H1 (cell line): ENCODE results near the gene MYO16. TPM values are rescaled to one million over a fixed set of nuclear protein-coding genes. Genes with fewer than 3 reads are reported as not detected.

ENCODE experiments used
- CTCF ChIA-PET: fragments of 300-600 bp; sonication (Branson Sonifier 250); formaldehyde crosslinking; loops from one replicate; lab custom pipeline; 2021; ENCODE audit not compliant: partially characterized antibody; lab: Charles Lee
- POLR2A ChIA-PET: fragments of 300-600 bp; sonication (Branson Sonifier 250); formaldehyde crosslinking; loops from one replicate; lab custom pipeline; 2021; ENCODE audit warnings: inconsistent platforms; ENCODE audit not compliant: partially characterized antibody; lab: Charles Lee
- DNase-seq, 2 experiments: peaks; one replicate each; pipeline versions ENCODE4 v3.0.0 to v3.0.0-alpha.2; 2010 to 2022; ENCODE audit warnings: low spot score in 2 of 2, low read depth in 1 of 2, mixed read lengths in 1 of 2
- FAIRE-seq: peaks from 2 replicates; lab custom pipeline; 2011; peaks lifted over from hg19 to GRCh38; lab: Jason Lieb, UNC
- H2AFZ ChIP-seq: 2 replicates; pipeline ENCODE4 v1.8.1; 2012; ENCODE audit warnings: low read length, inconsistent platforms
- H2AK5ac ChIP-seq: 2 replicates; pipeline ENCODE4 v1.6.1; 2013; ENCODE audit warnings: low read depth, low read length
- H2BK120ac ChIP-seq: replicated peaks from 2 replicates; pipeline ENCODE3; 2013; ENCODE audit warnings: low read depth, low read length, inconsistent platforms
- H2BK12ac ChIP-seq: 2 replicates; pipeline ENCODE4 v1.6.1; 2013; ENCODE audit warnings: low read depth, low read length
- H2BK15ac ChIP-seq: 2 replicates; pipeline ENCODE4 v1.6.1; 2013; ENCODE audit warnings: low read length
- H2BK20ac ChIP-seq: 2 replicates; pipeline ENCODE4 v1.6.1; 2013; ENCODE audit warnings: low read length
- H2BK5ac ChIP-seq: 2 replicates; pipeline ENCODE4 v1.6.1; 2013; ENCODE audit warnings: low read depth, low read length
- H3K14ac ChIP-seq: 2 replicates; pipeline ENCODE4 v1.6.1; 2013; ENCODE audit warnings: inconsistent platforms; ENCODE audit not compliant: insufficient read length
- H3K18ac ChIP-seq: 2 replicates; pipeline ENCODE4 v1.6.1; 2013; ENCODE audit warnings: low read length; ENCODE audit errors: extremely low read depth
- H3K23ac ChIP-seq: 2 replicates; pipeline ENCODE4 v1.6.1; 2013; ENCODE audit warnings: inconsistent platforms; ENCODE audit not compliant: insufficient read length
- H3K23me2 ChIP-seq: 2 replicates; pipeline ENCODE4 v1.6.1; 2013; ENCODE audit warnings: low read depth, low read length
- H3K27ac ChIP-seq: 2 replicates; pipeline ENCODE4 v1.6.1; 2011; ENCODE audit warnings: low read depth, low read length, inconsistent platforms
- H3K27me3 ChIP-seq, 4 experiments: replicated peaks in 1 of 4; 1 replicate in 1 of 4; 2 replicates in 3 of 4; pipeline versions ENCODE4 v1.6.1 to v1.8.1; 2011 to 2013; ENCODE audit warnings: low read length in 3 of 4, mild to moderate bottlenecking in 3 of 4, inconsistent platforms in 2 of 4, mixed read lengths in 2 of 4, moderate library complexity in 1 of 4; ENCODE audit not compliant: control insufficient read depth in 3 of 4, insufficient read depth in 3 of 4; ENCODE audit errors: extremely low read depth in 1 of 4
- H3K36me3 ChIP-seq, 4 experiments: 2 replicates each; pipeline versions ENCODE4 v1.6.1 to v1.8.1; 2011 to 2013; ENCODE audit warnings: mild to moderate bottlenecking in 4 of 4, low read length in 3 of 4, moderate library complexity in 2 of 4, control low read depth in 1 of 4, inconsistent platforms in 1 of 4; ENCODE audit not compliant: insufficient read depth in 4 of 4, control insufficient read depth in 2 of 4
- H3K4ac ChIP-seq: replicated peaks from 2 replicates; pipeline ENCODE3; 2013; ENCODE audit warnings: low read length, low read depth, mixed read lengths, inconsistent platforms; ENCODE audit not compliant: insufficient read length
- H3K4me1 ChIP-seq, 4 experiments: replicated peaks in 1 of 4; 1 replicate in 1 of 4; 2 replicates in 3 of 4; pipeline versions ENCODE4 v1.6.1 to v1.8.1; 2011 to 2013; ENCODE audit warnings: low read length in 3 of 4, inconsistent platforms in 2 of 4, mixed read lengths in 1 of 4; ENCODE audit not compliant: insufficient read depth in 4 of 4, control insufficient read depth in 3 of 4
- H3K4me2 ChIP-seq, 2 experiments: 2 replicates each; pipeline versions ENCODE4 v1.6.1 to v1.8.1; 2011 to 2013; ENCODE audit warnings: low read depth in 2 of 2, low read length in 2 of 2, control low read depth in 1 of 2, inconsistent platforms in 1 of 2, mild to moderate bottlenecking in 1 of 2; ENCODE audit not compliant: insufficient read depth in 1 of 2
- H3K4me3 ChIP-seq, 4 experiments: fragments of 200-600, 300-600 bp in 1 of 4; sonication (generic), shearing (Covaris generic), sonication (Bioruptor Twin) in 1 of 4; 2 replicates each; pipeline versions ENCODE4 v1.5.1 to v1.8.1; 2011 to 2016; ENCODE audit warnings: low read length in 4 of 4, low read depth in 3 of 4, control low read depth in 2 of 4, inconsistent platforms in 2 of 4, mild to moderate bottlenecking in 2 of 4, mixed read lengths in 1 of 4, moderate library complexity in 1 of 4; ENCODE audit not compliant: insufficient read depth in 2 of 4; ENCODE audit errors: extremely low read depth in 1 of 4
- H3K56ac ChIP-seq: replicated peaks from 2 replicates; pipeline ENCODE3; 2013; ENCODE audit warnings: low read depth, mild to moderate bottlenecking, mixed read lengths, low read length, inconsistent platforms; ENCODE audit not compliant: insufficient read length
- H3K79me1 ChIP-seq: 2 replicates; pipeline ENCODE4 v1.6.1; 2013; ENCODE audit warnings: low read depth, low read length, control low read depth
- H3K79me2 ChIP-seq, 2 experiments: 2 replicates each; pipeline versions ENCODE4 v1.6.1 to v1.8.1; 2012 to 2013; ENCODE audit warnings: low read length in 2 of 2, mild to moderate bottlenecking in 2 of 2, inconsistent platforms in 1 of 2; ENCODE audit not compliant: insufficient read depth in 2 of 2, control insufficient read depth in 1 of 2
- H3K9ac ChIP-seq, 4 experiments: replicated peaks in 1 of 4; 1 replicate in 1 of 4; 2 replicates in 3 of 4; pipeline versions ENCODE4 v1.6.1 to v1.8.1; 2011 to 2013; ENCODE audit warnings: low read depth in 3 of 4, low read length in 3 of 4, control low read depth in 2 of 4, mild to moderate bottlenecking in 2 of 4, moderate library complexity in 2 of 4, inconsistent platforms in 1 of 4; ENCODE audit errors: extremely low read depth in 1 of 4
- H3K9me3 ChIP-seq, 2 experiments: 2 replicates each; pipeline versions ENCODE4 v1.6.1 to v1.8.1; 2012 to 2013; ENCODE audit warnings: mild to moderate bottlenecking in 2 of 2, moderate library complexity in 2 of 2, control low read depth in 1 of 2, inconsistent platforms in 1 of 2, low read depth in 1 of 2, low read length in 1 of 2, mixed read lengths in 1 of 2; ENCODE audit not compliant: insufficient read depth in 2 of 2
- H4K20me1 ChIP-seq, 2 experiments: replicated peaks in 1 of 2; 2 replicates each; pipeline versions ENCODE3 to v1.8.1; 2011 to 2013; ENCODE audit warnings: inconsistent platforms in 2 of 2, low read length in 2 of 2, mild to moderate bottlenecking in 1 of 2; ENCODE audit not compliant: insufficient read depth in 2 of 2, control insufficient read depth in 1 of 2
- H4K5ac ChIP-seq: 2 replicates; pipeline ENCODE4 v1.6.1; 2013; ENCODE audit warnings: low read length, low read depth, mixed read lengths, inconsistent platforms; ENCODE audit not compliant: insufficient read length
- H4K8ac ChIP-seq: 2 replicates; pipeline ENCODE4 v1.8.0; 2013; ENCODE audit warnings: mild to moderate bottlenecking, moderate library complexity, low read length, inconsistent platforms; ENCODE audit not compliant: insufficient read depth; ENCODE audit errors: extremely low read depth
- H4K91ac ChIP-seq: replicated peaks from 2 replicates; pipeline ENCODE3; 2013; ENCODE audit warnings: low read length, mixed read lengths, inconsistent platforms; ENCODE audit not compliant: insufficient read length
- RXRA ChIP-seq: IDR thresholded peaks from 2 replicates; pipeline ENCODE4 v1.6.1; 2011; ENCODE audit warnings: low read depth, mild to moderate bottlenecking, low read length, moderate library complexity; ENCODE audit not compliant: insufficient read depth
- WGBS, 2 experiments: shearing (Covaris generic) in 1 of 2; methylation state at CpG; one replicate each; pipeline versions ENCODE4 v1.1.6 to v1.1.7; 2013 to 2015; ENCODE audit warnings: low lambda C conversion rate in 2 of 2, mixed read lengths in 2 of 2, inconsistent platforms in 1 of 2, low coverage in 1 of 2, missing lambda C conversion rate in 1 of 2; ENCODE audit not compliant: insufficient replicate concordance in 2 of 2, insufficient coverage in 1 of 2, insufficient read length in 1 of 2; ENCODE audit errors: extremely low coverage in 1 of 2, missing lambda C conversion rate in 1 of 2; 5-methylcytosine and 5-hydroxymethylcytosine counted together
- polyA plus RNA-seq, 7 experiments: library from polyadenylated mRNA; depleted of rRNA in 3 of 7; stranded (reverse) in 5 of 7; unstranded in 2 of 7; fragments of >200 nt in 5 of 7; fragments of 200-250 nt in 2 of 7; gene quantifications; 1 replicate in 5 of 7; 2 replicates in 1 of 7; 4 replicates in 1 of 7; pipeline versions ENCODE4 v1.2.1 to v1.2.3, GENCODE V29; 2011 to 2013; ENCODE audit warnings: missing spikeins in 2 of 7, mixed read lengths in 2 of 7
- total RNA-seq: library from RNA; stranded (reverse); fragmentation: NEBNext Ultra II Directional; extraction: Animal tissue kit (Norgen Biotek cat#: 25700); gene quantifications from 2 replicates; pipeline ENCODE4 v1.2.1, GENCODE V29; 2021

MYO16 gene
- total and polyA plus RNA-seq, 2 of the 8 experiments (the other 6 are each of a cell fraction or from before 2014, with no cell fraction given): 0.02 to 0.22 TPM

- Histone ChIP-seq H3K14ac (no peak overlapping the region), H4K91ac (no peak overlapping the region), H4K5ac (no peak overlapping the region), H2AK5ac (no peak overlapping the region), H4K8ac (no peak overlapping the region), H3K23me2 (no peaks in the 10 kb centered on the region), H3K9me3 (no peaks in the 10 kb centered on the region), H3K9ac (no peak overlapping the region), H3K4me3 (no peak overlapping the region), H3K79me2 (no peaks in the 10 kb centered on the region), H3K23ac (no peak overlapping the region), H3K4me1 (no peaks in the 10 kb centered on the region), H3K27me3 (no peaks in the 10 kb centered on the region), H2BK5ac (no peak overlapping the region), H2BK12ac (no peak overlapping the region), H2BK20ac (no peak overlapping the region), H3K27ac (no peak overlapping the region), H3K79me1 (no peaks in the 10 kb centered on the region), H3K36me3 (no peaks in the 10 kb centered on the region), H2AFZ (no peak overlapping the region), H2BK15ac (no peak overlapping the region), H3K4ac (no peak overlapping the region), H2BK120ac (no peak overlapping the region), H3K56ac (no peak overlapping the region), H3K4me2 (no peak overlapping the region), H3K18ac (no peak overlapping the region), H4K20me1 (no peaks in the 10 kb centered on the region)
- CTCF ChIA-PET: interaction anchor here (2.9 kb wide), 1 partner anchor 16 kb away, joined by 9 read pairs; no protein-coding TSS in a partner anchor
- POLR2A ChIA-PET: no interaction called here
- WGBS, 2 experiments: 99% methylated on average over 4 of the region's 4 CpGs; no CpG with 5 or more reads in 1 of the 2 experiments
- DNase-seq (no peak), FAIRE-seq (no peak)
- no peak for TF ChIP-seq RXRA
These were observed 583.2 kb downstream of the MYO16 start for GRCh38 chr13:109212650-109213049.
